HG03064 (cell line): ENCODE data around the gene NRG2.

Source experiments
- ATAC-seq: cut with Tn5 transposase; IDR thresholded peaks from one replicate; pipeline ENCODE4 v1.9.1; 2021; ENCODE audit warnings: low read depth; ENCODE audit not compliant: unreplicated experiment

Gene NRG2

GRCh38 chr5:139806726-139807646 lies 236.1 kb downstream of the NRG2 start:
- ATAC-seq = no peak

DNA sequence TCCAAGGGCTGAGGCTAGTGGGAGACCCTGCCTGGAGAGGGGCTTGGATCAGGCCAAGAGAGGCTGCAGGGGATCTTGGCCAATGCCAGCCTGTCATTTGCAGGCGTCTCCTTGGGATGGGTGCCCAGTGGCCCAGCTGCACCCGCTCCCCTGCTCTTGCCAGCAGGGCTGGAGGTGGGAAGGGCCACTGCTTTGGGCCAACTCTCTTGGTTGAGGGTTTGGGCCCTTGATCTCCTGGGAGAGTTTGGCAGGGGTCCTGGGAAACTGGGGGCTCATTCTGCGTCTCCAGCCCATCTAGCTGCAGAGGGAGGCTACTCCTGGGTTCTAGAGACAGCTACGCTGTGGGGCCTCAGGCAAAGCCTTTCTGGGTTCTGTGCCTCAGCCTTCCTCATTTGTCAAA lies 237.0 kb downstream of the NRG2 start:
- ATAC-seq = no peak

GRCh38 chr5:139805545-139805944 lies 237.6 kb downstream of the NRG2 start:
- ATAC-seq = no peak

DNA sequence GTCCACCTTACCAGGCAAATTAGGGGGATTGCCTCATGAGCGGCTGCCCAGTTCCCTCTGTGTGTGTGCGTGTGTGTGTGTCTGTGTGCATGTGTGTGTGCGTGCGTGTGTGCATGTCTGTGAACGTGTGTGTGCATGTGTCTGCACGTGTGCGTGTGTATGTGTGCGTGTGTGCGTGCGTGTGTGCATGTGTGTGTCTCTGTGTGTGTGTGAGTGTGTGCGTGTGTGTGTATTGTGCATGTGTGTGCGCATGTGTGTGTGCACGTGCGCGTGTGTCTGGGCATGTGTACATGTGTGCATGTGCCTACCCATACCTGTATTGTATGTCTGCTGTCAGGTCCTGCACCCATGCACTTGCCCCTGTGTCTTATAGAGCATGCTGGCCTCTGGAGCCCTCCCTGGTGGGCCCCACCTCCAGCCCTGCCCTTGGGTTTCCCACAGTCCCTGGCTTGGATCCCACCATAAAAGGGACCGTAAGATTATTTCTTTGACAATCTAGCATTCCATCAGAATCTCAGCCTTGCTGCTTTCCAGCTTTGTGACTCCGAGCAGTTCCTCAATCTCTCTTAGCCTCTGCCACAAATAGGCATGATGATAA lies 238.2 kb downstream of the NRG2 start:
- no peak for ATAC-seq

DNA sequence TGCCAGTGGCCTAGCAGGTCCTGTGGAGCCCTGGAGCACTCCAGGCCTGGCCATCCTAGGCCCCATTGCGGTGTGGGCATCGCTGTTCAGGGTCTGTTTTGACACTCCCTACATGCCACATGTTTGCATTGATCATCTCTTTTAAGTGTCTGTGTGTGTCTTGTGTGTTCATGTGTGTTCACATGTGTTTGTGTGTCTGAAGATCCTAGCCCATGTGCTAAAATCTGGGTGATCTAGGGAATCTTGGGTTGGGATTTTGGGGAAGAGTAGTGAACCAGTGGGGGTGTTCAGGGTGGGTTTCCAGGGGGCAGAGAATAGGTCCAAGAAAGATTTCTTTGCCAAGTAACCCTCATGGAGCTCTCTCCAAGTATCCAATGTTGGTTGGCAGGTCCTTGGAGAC lies 239.1 kb downstream of the NRG2 start:
- ATAC-seq = no peak

DNA sequence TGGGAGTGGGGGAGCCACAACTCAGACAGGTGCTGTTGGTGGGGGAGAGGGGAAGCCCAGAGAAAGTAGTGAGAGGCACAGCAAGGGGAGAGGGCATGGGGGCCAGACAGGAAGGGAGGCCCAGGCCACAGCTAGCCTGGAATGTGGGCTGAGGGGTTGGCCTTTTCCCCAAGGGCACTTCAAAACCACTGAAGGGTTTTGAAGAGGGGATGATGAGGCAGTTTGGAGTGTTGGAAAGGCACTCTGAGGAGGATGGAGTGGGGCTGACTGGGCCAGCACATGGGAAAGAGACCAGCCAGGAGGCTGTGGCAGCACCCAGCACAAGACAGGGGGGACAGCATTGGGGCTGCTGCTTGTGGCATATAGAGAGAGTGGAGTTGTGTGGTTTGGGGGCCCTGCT lies 243.7 kb downstream of the NRG2 start:
- no peak for ATAC-seq

DNA sequence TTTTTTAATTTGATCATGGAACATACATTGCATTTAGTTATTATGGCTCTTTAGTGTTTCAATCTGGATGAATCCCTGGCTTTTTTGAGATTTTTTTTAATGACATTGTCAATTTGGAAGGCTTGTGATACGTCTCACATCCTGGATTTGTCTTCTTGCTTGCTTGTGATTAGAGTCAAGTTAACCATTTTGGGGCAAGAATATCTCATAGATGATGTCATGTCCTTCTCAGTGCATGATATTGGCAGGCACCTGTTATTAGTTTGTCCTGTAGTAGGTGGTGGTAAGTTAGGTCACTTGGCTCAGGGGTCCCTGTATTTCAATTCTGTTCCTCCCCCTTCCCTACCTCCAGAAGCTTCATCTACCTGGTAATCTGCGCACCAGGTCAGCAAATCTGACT lies 244.2 kb downstream of the NRG2 start:
- ATAC-seq = no peak

- no peak for ATAC-seq
Measured at GRCh38 chr5:139797856-139798510, 245.1 kb downstream of the NRG2 start.

GRCh38 chr5:139797335-139797734 lies 245.8 kb downstream of the NRG2 start:
- ATAC-seq = no peak
